Chondrocyte (in vitro differentiated cells): ENCODE results near the gene SEPSECS. TPM values are rescaled to one million over a fixed set of nuclear protein-coding genes. Genes with fewer than 3 reads are reported as not detected.

Experiments
- DNase-seq: peaks from one replicate; pipeline ENCODE4 v3.0.0; 2021; ENCODE audit warnings: mixed read lengths, low spot score
- H3K27ac Mint-ChIP-seq: one replicate; pipeline ENCODE4 v1.8.0; 2021; ENCODE audit warnings: mild to moderate bottlenecking, moderate library complexity, mixed read lengths; ENCODE audit not compliant: unreplicated experiment
- H3K27me3 Mint-ChIP-seq: 2 replicates; pipeline ENCODE4 v1.8.0; 2021; ENCODE audit warnings: low read depth, mixed read lengths
- H3K36me3 Mint-ChIP-seq: 2 replicates; pipeline ENCODE4 v1.8.0; 2021; ENCODE audit warnings: low read depth, mixed read lengths
- H3K4me1 Mint-ChIP-seq: 2 replicates; pipeline ENCODE4 v1.8.0; 2021; ENCODE audit warnings: low read depth, mild to moderate bottlenecking, mixed read lengths
- H3K4me3 Mint-ChIP-seq: one replicate; pipeline ENCODE4 v1.8.0; 2021; ENCODE audit warnings: mild to moderate bottlenecking, moderate library complexity, mixed read lengths; ENCODE audit not compliant: unreplicated experiment
- H3K9me3 Mint-ChIP-seq: 2 replicates; pipeline ENCODE4 v1.8.0; 2021; ENCODE audit warnings: low read depth, mixed read lengths
- total RNA-seq: library from RNA; stranded (reverse); gene quantifications from 3 replicates; pipeline ENCODE4 v1.2.1, GENCODE V29; 2021
- TF ChIP-seq, protein P1 (sequence below): fragments of 200-600 bp; sonication (generic); IDR thresholded peaks from 2 replicates; pipeline ENCODE4 v1.5.0; 2021; ENCODE audit warnings: antibody characterized with exemption, mild to moderate bottlenecking, moderate library complexity

Gene SEPSECS
- total RNA-seq, 1 donor from 2014 or later = 5.4 TPM

- H3K4me1 Mint-ChIP-seq = peaks cover 46% of the 10 kb centered on the region
- no peaks in the 10 kb centered on the region for H3K9me3 Mint-ChIP-seq
- DNase-seq = no peak
- H3K27ac Mint-ChIP-seq = no peak overlapping the region
- H3K36me3 Mint-ChIP-seq = no peaks in the 10 kb centered on the region
- TF ChIP-seq, protein P1, sequence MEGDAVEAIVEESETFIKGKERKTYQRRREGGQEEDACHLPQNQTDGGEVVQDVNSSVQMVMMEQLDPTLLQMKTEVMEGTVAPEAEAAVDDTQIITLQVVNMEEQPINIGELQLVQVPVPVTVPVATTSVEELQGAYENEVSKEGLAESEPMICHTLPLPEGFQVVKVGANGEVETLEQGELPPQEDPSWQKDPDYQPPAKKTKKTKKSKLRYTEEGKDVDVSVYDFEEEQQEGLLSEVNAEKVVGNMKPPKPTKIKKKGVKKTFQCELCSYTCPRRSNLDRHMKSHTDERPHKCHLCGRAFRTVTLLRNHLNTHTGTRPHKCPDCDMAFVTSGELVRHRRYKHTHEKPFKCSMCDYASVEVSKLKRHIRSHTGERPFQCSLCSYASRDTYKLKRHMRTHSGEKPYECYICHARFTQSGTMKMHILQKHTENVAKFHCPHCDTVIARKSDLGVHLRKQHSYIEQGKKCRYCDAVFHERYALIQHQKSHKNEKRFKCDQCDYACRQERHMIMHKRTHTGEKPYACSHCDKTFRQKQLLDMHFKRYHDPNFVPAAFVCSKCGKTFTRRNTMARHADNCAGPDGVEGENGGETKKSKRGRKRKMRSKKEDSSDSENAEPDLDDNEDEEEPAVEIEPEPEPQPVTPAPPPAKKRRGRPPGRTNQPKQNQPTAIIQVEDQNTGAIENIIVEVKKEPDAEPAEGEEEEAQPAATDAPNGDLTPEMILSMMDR = no peak
- H3K4me3 Mint-ChIP-seq = no peak overlapping the region
- no peaks in the 10 kb centered on the region for H3K27me3 Mint-ChIP-seq
These were observed 14.4 kb upstream of the SEPSECS start for GRCh38 chr4:25174674-25175073.

DNA sequence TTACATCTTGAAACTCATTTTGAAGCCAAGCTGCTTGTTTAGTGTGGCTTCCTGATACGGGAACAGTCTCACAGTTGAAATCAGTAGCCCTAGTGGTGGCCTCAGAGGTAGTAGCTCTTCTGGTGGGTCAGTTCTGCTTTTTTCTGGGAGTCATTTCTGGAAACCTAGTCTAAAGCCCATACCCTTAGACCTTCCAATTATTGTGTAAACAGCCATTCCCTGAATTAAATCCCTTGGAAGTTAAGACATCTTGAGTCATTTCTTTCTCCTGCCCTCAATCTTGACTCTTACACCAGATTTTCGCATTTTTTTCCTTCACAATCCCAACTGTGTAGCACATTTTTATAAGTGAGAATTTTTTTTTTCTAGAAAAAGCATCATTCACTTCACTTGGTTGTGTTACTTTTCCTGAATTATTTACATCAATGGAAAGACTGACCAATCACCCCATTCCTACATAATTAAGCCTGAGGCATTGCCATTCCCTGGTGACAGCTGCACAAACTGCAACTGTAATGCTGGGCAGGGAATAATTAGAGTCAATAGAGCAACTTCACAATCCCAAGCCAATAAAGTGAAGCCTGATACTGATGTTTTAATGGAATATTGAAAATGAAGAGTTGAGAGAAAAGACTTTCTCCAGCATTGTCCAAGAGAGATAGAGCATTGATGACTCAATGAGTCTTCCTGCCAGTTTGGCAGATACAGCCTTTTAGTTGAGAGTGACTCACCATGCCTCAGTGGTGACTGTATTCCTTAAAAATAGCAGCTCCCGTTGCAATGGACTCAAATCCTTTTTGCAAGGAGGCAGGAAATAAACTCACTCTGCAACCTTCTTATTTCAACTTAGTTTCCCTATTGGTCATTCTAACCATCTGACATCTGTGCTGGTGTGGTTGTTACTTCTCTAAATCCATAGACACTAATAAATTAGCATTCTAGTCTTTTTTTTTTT, 13.0 kb upstream of the SEPSECS start:
- H3K4me3 Mint-ChIP-seq = no peak overlapping the region

GRCh38 chr4:25171201-25171865, 11.1 kb upstream of the SEPSECS start:
- TF ChIP-seq, protein P1 = no peak
- H3K27me3 Mint-ChIP-seq = no peaks in the 10 kb centered on the region
- peaks cover 2% of the 10 kb centered on the region for H3K36me3 Mint-ChIP-seq
- H3K27ac Mint-ChIP-seq = no peak overlapping the region
- no peak overlapping the region for H3K4me3 Mint-ChIP-seq
- H3K4me1 Mint-ChIP-seq = peaks cover 34% of the 10 kb centered on the region
- H3K9me3 Mint-ChIP-seq = peaks cover 3% of the 10 kb centered on the region
- no peak for DNase-seq

More for the DNA sequence above, 13.0 kb upstream of the SEPSECS start:
- Mint-ChIP-seq H3K36me3 (no peaks in the 10 kb centered on the region), H3K27me3 (no peaks in the 10 kb centered on the region), H3K9me3 (no peaks in the 10 kb centered on the region), H3K4me1 (peaks cover 39% of the 10 kb centered on the region), H3K27ac (peak overlapping the region; percentile 91)
- no peak for DNase-seq
- TF ChIP-seq, protein P1 = no peak

GRCh38 chr4:25169446-25169845, 9.2 kb upstream of the SEPSECS start:
- no peak overlapping the region for H3K4me3 Mint-ChIP-seq

GRCh38 chr4:25165916-25166315, 5.7 kb upstream of the SEPSECS start:
- Mint-ChIP-seq H3K9me3 (peaks cover 3% of the 10 kb centered on the region), H3K27ac (no peak overlapping the region), H3K36me3 (peaks cover 5% of the 10 kb centered on the region), H3K4me3 (no peak overlapping the region), H3K4me1 (peaks cover 11% of the 10 kb centered on the region), H3K27me3 (no peaks in the 10 kb centered on the region)
- TF ChIP-seq, protein P1 = no peak
- no peak for DNase-seq

More at GRCh38 chr4:25169446-25169845, 9.2 kb upstream of the SEPSECS start:
- no peak for DNase-seq
- TF ChIP-seq, protein P1 = no peak
- Mint-ChIP-seq H3K27ac (no peak overlapping the region), H3K4me1 (peaks cover 30% of the 10 kb centered on the region), H3K9me3 (peaks cover 3% of the 10 kb centered on the region), H3K27me3 (no peaks in the 10 kb centered on the region), H3K36me3 (peaks cover 5% of the 10 kb centered on the region)
